Neural progenitor cell (in vitro differentiated cells): ENCODE results near the gene RNF183.

Experiments used
- EZH2 ChIP-seq: fragments of 200-600 bp; sonication (generic); IDR thresholded peaks from 2 replicates; pipeline ENCODE4 v1.6.1; 2017; ENCODE audit warnings: antibody characterized with exemption, mild to moderate bottlenecking, moderate library complexity
- EZH2phosphoT487 ChIP-seq: fragments of 200-600 bp; sonication (generic); IDR thresholded peaks from 2 replicates; pipeline ENCODE4 v1.6.1; 2017; ENCODE audit warnings: antibody characterized with exemption
- TF ChIP-seq, protein P1 (sequence below): fragments of 200-600 bp; sonication (generic); IDR thresholded peaks from 2 replicates; pipeline ENCODE4 v1.5.1; 2017; ENCODE audit warnings: antibody characterized with exemption, mild to moderate bottlenecking

GRCh38 chr9:113302792-113303418 lies at the start of gene RNF183:
- TF ChIP-seq, protein P1, sequence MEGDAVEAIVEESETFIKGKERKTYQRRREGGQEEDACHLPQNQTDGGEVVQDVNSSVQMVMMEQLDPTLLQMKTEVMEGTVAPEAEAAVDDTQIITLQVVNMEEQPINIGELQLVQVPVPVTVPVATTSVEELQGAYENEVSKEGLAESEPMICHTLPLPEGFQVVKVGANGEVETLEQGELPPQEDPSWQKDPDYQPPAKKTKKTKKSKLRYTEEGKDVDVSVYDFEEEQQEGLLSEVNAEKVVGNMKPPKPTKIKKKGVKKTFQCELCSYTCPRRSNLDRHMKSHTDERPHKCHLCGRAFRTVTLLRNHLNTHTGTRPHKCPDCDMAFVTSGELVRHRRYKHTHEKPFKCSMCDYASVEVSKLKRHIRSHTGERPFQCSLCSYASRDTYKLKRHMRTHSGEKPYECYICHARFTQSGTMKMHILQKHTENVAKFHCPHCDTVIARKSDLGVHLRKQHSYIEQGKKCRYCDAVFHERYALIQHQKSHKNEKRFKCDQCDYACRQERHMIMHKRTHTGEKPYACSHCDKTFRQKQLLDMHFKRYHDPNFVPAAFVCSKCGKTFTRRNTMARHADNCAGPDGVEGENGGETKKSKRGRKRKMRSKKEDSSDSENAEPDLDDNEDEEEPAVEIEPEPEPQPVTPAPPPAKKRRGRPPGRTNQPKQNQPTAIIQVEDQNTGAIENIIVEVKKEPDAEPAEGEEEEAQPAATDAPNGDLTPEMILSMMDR: no peak
- no peak for TF ChIP-seq EZH2
- no peak for TF ChIP-seq EZH2phosphoT487
